A673 (cell line): ENCODE results near the gene ARHGAP30. TPM values are rescaled to one million over a fixed set of nuclear protein-coding genes. Genes with fewer than 3 reads are reported as not detected.
"Not testable (repeated sequence)": the region's sequence is repeated elsewhere in the genome, so short reads cannot be mapped to it uniquely, and the experiment has no call there.

Experiments used
- BruUV-seq: library from RNA; stranded (reverse); fragments of 400-500 nt; replicated peaks from 2 replicates; lab custom pipeline; 2021; lab: Mats Ljungman, UMichigan
- CTCF ChIA-PET: fragments of 300-600 bp; sonication (Branson Sonifier 250); formaldehyde crosslinking; loops from one replicate; lab custom pipeline; 2022; ENCODE audit warnings: antibody characterized with exemption; lab: Charles Lee
- POLR2A ChIA-PET: fragments of 300-600 bp; sonication (Branson Sonifier 250); formaldehyde crosslinking; loops from one replicate; lab custom pipeline; 2022; ENCODE audit warnings: antibody characterized with exemption; ENCODE audit not compliant: low non-redundant PET; lab: Charles Lee
- DNase-seq: peaks from one replicate; pipeline ENCODE4 v3.0.0-alpha.2; 2015; ENCODE audit warnings: low spot score
- H3K27ac ChIP-seq: fragments of 200-600 bp; sonication (generic); 2 replicates; pipeline ENCODE4 v1.5.1; 2016; ENCODE audit warnings: mixed run types, low read depth, mild to moderate bottlenecking, mixed read lengths, antibody characterized with exemption, low read length; ENCODE audit not compliant: poor library complexity, severe bottlenecking
- H3K27me3 ChIP-seq: fragments of 200-600 bp; sonication (generic); replicated peaks from 2 replicates; pipeline ENCODE4 v1.6.1; 2017; ENCODE audit warnings: mixed run types, low read depth, mild to moderate bottlenecking, mixed read lengths, antibody characterized with exemption, low read length; ENCODE audit not compliant: insufficient read depth, poor library complexity
- H3K36me3 ChIP-seq: fragments of 200-600 bp; sonication (generic); 2 replicates; pipeline ENCODE4 v1.6.1; 2016; ENCODE audit warnings: mixed run types, mild to moderate bottlenecking, mixed read lengths, antibody characterized with exemption, low read length; ENCODE audit not compliant: insufficient read depth, poor library complexity, severe bottlenecking
- H3K4me1 ChIP-seq: fragments of 200-600 bp; sonication (generic); 2 replicates; pipeline ENCODE4 v1.6.1; 2017; ENCODE audit warnings: mixed run types, mild to moderate bottlenecking, mixed read lengths, antibody characterized with exemption, low read length; ENCODE audit not compliant: insufficient read depth, poor library complexity, severe bottlenecking
- H3K4me3 ChIP-seq: fragments of 200-600 bp; sonication (generic); 2 replicates; pipeline ENCODE4 v1.5.1; 2016; ENCODE audit warnings: low read depth, mixed run types, mild to moderate bottlenecking, mixed read lengths, low read length; ENCODE audit not compliant: poor library complexity, severe bottlenecking
- H3K9me3 ChIP-seq: fragments of 200-600 bp; sonication (generic); 2 replicates; pipeline ENCODE4 v1.6.1; 2016; ENCODE audit warnings: mixed run types, low read depth, mild to moderate bottlenecking, mixed read lengths, antibody characterized with exemption, low read length; ENCODE audit not compliant: poor library complexity, severe bottlenecking
- EZH2 ChIP-seq: fragments of 200-600 bp; sonication (generic); IDR thresholded peaks from 2 replicates; pipeline ENCODE4 v1.6.1; 2017; ENCODE audit warnings: borderline replicate concordance, low read depth, mild to moderate bottlenecking, mixed read lengths, antibody characterized with exemption, low read length; ENCODE audit not compliant: poor library complexity, severe bottlenecking
- intact Hi-C: fragments of 100-400 bp; cut with micrococcal nuclease; formaldehyde crosslinking; loops from one replicate; pipeline ENCODE4 v1.10.0; 2022; ENCODE audit not compliant: unreplicated experiment
- total RNA-seq: library from RNA; stranded (reverse); gene quantifications from 2 replicates; pipeline ENCODE4 v1.2.3, GENCODE V29; 2021
- TF ChIP-seq, protein P1 (sequence below): fragments of 300-800, 200-600 bp; sonication (generic); conservative IDR thresholded peaks from 2 replicates; pipeline ENCODE4 v1.5.1; 2017; ENCODE audit warnings: low read depth, mild to moderate bottlenecking, antibody characterized with exemption, low read length, moderate library complexity, mixed read lengths

The ARHGAP30 gene
- total RNA-seq, 1 experiment from 2014 or later: not detected

- intact Hi-C loops: no loop called here
- no peaks in the 10 kb centered on the region for H3K36me3 ChIP-seq
- H3K27me3 ChIP-seq: peaks cover 9% of the 10 kb centered on the region
- H3K27ac ChIP-seq: no peak overlapping the region
- TF ChIP-seq, protein P1, sequence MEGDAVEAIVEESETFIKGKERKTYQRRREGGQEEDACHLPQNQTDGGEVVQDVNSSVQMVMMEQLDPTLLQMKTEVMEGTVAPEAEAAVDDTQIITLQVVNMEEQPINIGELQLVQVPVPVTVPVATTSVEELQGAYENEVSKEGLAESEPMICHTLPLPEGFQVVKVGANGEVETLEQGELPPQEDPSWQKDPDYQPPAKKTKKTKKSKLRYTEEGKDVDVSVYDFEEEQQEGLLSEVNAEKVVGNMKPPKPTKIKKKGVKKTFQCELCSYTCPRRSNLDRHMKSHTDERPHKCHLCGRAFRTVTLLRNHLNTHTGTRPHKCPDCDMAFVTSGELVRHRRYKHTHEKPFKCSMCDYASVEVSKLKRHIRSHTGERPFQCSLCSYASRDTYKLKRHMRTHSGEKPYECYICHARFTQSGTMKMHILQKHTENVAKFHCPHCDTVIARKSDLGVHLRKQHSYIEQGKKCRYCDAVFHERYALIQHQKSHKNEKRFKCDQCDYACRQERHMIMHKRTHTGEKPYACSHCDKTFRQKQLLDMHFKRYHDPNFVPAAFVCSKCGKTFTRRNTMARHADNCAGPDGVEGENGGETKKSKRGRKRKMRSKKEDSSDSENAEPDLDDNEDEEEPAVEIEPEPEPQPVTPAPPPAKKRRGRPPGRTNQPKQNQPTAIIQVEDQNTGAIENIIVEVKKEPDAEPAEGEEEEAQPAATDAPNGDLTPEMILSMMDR: no peak
- TF ChIP-seq EZH2: no peak
- BruUV-seq: no TSS peak
- ChIA-PET CTCF (no interaction called here), POLR2A (no interaction called here)
- no peak for DNase-seq
- H3K9me3 ChIP-seq: no peaks in the 10 kb centered on the region
- peak overlapping the region; percentile 60 for H3K4me3 ChIP-seq
- H3K4me1 ChIP-seq: peaks cover 9% of the 10 kb centered on the region
Measured at GRCh38 chr1:161019751-161020495, 49.8 kb downstream of the ARHGAP30 start.

- H3K9me3 ChIP-seq, BruUV-seq, H3K4me3 ChIP-seq, DNase-seq, H3K36me3 ChIP-seq, H3K27me3 ChIP-seq, POLR2A ChIA-PET, intact Hi-C loops, H3K4me1 ChIP-seq, H3K27ac ChIP-seq: not testable (repeated sequence)
- CTCF ChIA-PET: interaction anchor here (0.7 kb wide), 1 partner anchor 574 kb away, joined by 10 read pairs; no protein-coding TSS in a partner anchor
Measured at GRCh38 chr1:161019111-161019660, 50.5 kb downstream of the ARHGAP30 start.

- no peak overlapping the region for H3K4me3 ChIP-seq
- H3K27me3 ChIP-seq: peaks cover 9% of the 10 kb centered on the region
- peaks cover 9% of the 10 kb centered on the region for H3K4me1 ChIP-seq
- intact Hi-C loops: no loop called here
- no peak for DNase-seq
- ChIA-PET POLR2A (no interaction called here), CTCF (interaction anchor here (0.8 kb wide), 1 partner anchor 23 kb away, joined by 3 read pairs; no protein-coding TSS in a partner anchor)
- no peaks in the 10 kb centered on the region for H3K9me3 ChIP-seq
- H3K27ac ChIP-seq: no peak overlapping the region
- H3K36me3 ChIP-seq: no peaks in the 10 kb centered on the region
- BruUV-seq: no TSS peak
- TF ChIP-seq EZH2: no peak
- TF ChIP-seq, protein P1: no peak
Measured at GRCh38 chr1:161018631-161018930, 51.1 kb downstream of the ARHGAP30 start.
